Aorta (tissue), 5 donors: ENCODE data around the gene IFT25. TPM values are rescaled to one million over a fixed set of nuclear protein-coding genes. Genes with fewer than 3 reads are reported as not detected.

Experiments used
- ATAC-seq: fragments of 200-7000 bp; cut with Tn5 transposase; one replicate; pipeline ENCODE4 v1.9.1; 2022; ENCODE audit warnings: moderate library complexity; ENCODE audit not compliant: low FRiP score
- DNase-seq, 2 donors: peaks; one replicate each; pipeline ENCODE4 v3.0.0-alpha.2; 2020
- H3K27ac ChIP-seq, 2 donors: one replicate each; pipeline ENCODE4 v1.5.1; 2013; ENCODE audit warnings: low read length in 2 of 2, mild to moderate bottlenecking in 2 of 2, moderate library complexity in 2 of 2, control low read depth in 1 of 2, inconsistent platforms in 1 of 2, low read depth in 1 of 2
- H3K27me3 ChIP-seq, 2 donors: one replicate each; pipeline ENCODE4 v1.6.1; 2013; ENCODE audit warnings: control low read depth in 1 of 2, low read length in 1 of 2, mild to moderate bottlenecking in 1 of 2, moderate library complexity in 1 of 2; ENCODE audit not compliant: insufficient read depth in 2 of 2, control insufficient read depth in 1 of 2
- H3K36me3 ChIP-seq, 2 donors: one replicate each; pipeline ENCODE4 v1.6.1; 2013; ENCODE audit warnings: control low read depth in 1 of 2, low read length in 1 of 2, mild to moderate bottlenecking in 1 of 2; ENCODE audit not compliant: insufficient read depth in 2 of 2, control insufficient read depth in 1 of 2
- H3K4me1 ChIP-seq, 2 donors: one replicate each; pipeline ENCODE4 v1.6.1; 2013; ENCODE audit warnings: low read length in 2 of 2, control low read depth in 1 of 2, mild to moderate bottlenecking in 1 of 2, moderate library complexity in 1 of 2; ENCODE audit not compliant: insufficient read depth in 2 of 2, control insufficient read depth in 1 of 2
- H3K4me3 ChIP-seq, 2 donors: one replicate each; pipeline ENCODE4 v1.5.1; 2013; ENCODE audit warnings: low read length in 2 of 2, control low read depth in 1 of 2, mild to moderate bottlenecking in 1 of 2
- H3K9me3 ChIP-seq: one replicate; pipeline ENCODE4 v1.6.1; 2013; ENCODE audit warnings: mild to moderate bottlenecking, low read length; ENCODE audit not compliant: control insufficient read depth
- WGBS, 2 donors: extraction: QIAGEN DNeasy Blood & Tissue Kit; methylation state at CpG; one replicate each; pipeline ENCODE4 v1.1.7; 2013; 5-methylcytosine and 5-hydroxymethylcytosine counted together
- intact Hi-C, 2 donors: fragments of 100-400 bp; cut with DNase I; formaldehyde crosslinking; loops; one replicate each; pipeline versions ENCODE4 v1.14.2 to v1.15.0; 2022
- polyA plus RNA-seq, 2 donors: library from polyadenylated mRNA; stranded (reverse); fragments of 200-250 nt; gene quantifications; one replicate each; pipeline ENCODE4 v1.2.3, GENCODE V29; 2013
- total RNA-seq, 2 donors: library from RNA; stranded (reverse); fragmentation: NEBNext Ultra II Directional; extraction: Animal tissue kit (Norgen Biotek cat#: 25700); gene quantifications; one replicate each; pipeline ENCODE4 v1.2.1, GENCODE V29; 2021
- donor health status: healthy with polysubstance abuse.
- donor health status: Bipolar disorder and iron deficiency.
- donor health status: DM: no; HTN: no; CAD: no.
- donor health status: DM: no; HTN: no; CAD: no.
- donor health status: DM: yes; HTN: yes; CAD: no.

Gene IFT25
- total and polyA plus RNA-seq, 4 donors, result 14.8 to 39.5 (median 27.1) TPM

DNA sequence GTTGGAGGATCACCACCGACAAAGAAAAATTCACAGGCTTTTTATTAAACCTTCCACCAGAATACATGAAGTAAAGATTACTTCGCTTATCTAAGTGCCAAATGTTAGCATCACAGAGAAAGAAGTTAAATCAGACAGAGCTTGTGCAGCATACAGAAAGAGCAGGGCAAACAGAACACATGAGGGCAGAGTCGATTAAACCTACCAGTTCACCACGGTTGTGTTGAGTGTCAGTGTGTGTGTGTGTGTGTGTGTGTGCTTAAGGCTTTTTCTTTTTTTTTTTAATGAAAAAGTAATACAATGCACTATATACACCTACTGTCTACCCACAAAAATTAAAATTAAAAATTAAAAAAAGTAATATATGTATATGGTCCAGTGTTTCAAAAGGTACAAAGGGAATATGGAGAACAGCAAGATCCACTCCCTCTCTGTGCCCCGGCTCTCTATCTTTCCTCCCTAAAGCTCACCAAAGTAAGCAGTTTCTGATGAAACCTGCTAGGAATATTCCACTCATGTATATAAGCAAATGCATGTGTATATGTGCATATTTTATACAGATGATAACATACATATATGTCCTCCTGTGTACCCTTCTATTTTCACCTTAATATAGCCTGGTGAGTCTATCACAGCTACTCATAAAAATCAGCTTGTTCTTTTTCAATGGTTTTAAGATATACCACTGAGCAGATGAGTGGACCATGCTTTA, 73.6 kb downstream of the IFT25 start:
- H3K36me3 ChIP-seq, result peaks cover 2 to 9% of the 10 kb centered on the region in 2 donors
- no peak overlapping the region for H3K4me3 ChIP-seq
- H3K27me3 ChIP-seq, result no peaks in the 10 kb centered on the region
- ATAC-seq (no peak), DNase-seq (no peak)
- H3K27ac ChIP-seq, result no peak overlapping the region
- intact Hi-C loops, result loop anchor here in 1 of 2 donors (10.0 kb wide), 1 partner anchor 193 kb away; no protein-coding TSS in a partner anchor
- no peaks in the 10 kb centered on the region for H3K9me3 ChIP-seq
- 74 to 86% methylated on average over 5 of the region's 5 CpGs for WGBS, 2 donors
- no peaks in the 10 kb centered on the region for H3K4me1 ChIP-seq

Other genes with a start within 250 kb of the IFT25 start
- gene GLIS1, start 206.5 kb downstream of the IFT25 start, total RNA-seq, result under 1 TPM; 0.19 to 0.81 TPM
- gene GLIS1, start 206.5 kb downstream of the IFT25 start, polyA plus RNA-seq, result 1 to 10 TPM in 1 of 2 donors, under 1 TPM in 1; 0.50 to 1.8 TPM
- gene NDC1, start 107.4 kb downstream of the IFT25 start, total RNA-seq, result 1 to 10 TPM; 6.8 to 6.9 TPM
- gene NDC1, start 107.4 kb downstream of the IFT25 start, polyA plus RNA-seq, result 1 to 10 TPM; 2.6 to 3.3 TPM
- 10 to 100 TPM; 17.7 to 23.4 TPM for gene YIPF1, start 55.9 kb downstream of the IFT25 start, total RNA-seq
- gene YIPF1, start 55.9 kb downstream of the IFT25 start, polyA plus RNA-seq, result 10 to 100 TPM; 15.8 to 18.9 TPM
- gene DIO1, start 51.5 kb downstream of the IFT25 start, total RNA-seq, result not detected
- gene DIO1, start 51.5 kb downstream of the IFT25 start, polyA plus RNA-seq, result not detected
- 10 to 100 TPM; 18.7 to 26.2 TPM for gene LRRC42, start 651 bp upstream of the IFT25 start, total RNA-seq
- gene LRRC42, start 651 bp upstream of the IFT25 start, polyA plus RNA-seq, result 10 to 100 TPM; 11.4 to 14.8 TPM
- not detected for gene LDLRAD1, start 72.5 kb upstream of the IFT25 start, total RNA-seq
- not detected for gene LDLRAD1, start 72.5 kb upstream of the IFT25 start, polyA plus RNA-seq
- 100 to 1,000 TPM; 294 to 356 TPM for gene TMEM59, start 107.5 kb upstream of the IFT25 start, total RNA-seq
- gene TMEM59, start 107.5 kb upstream of the IFT25 start, polyA plus RNA-seq, result 100 to 1,000 TPM; 266 to 317 TPM
- gene TCEANC2, start 107.9 kb upstream of the IFT25 start, total RNA-seq, result 1 to 10 TPM; 3.5 to 7.0 TPM
- 1 to 10 TPM; 2.6 TPM for gene TCEANC2, start 107.9 kb upstream of the IFT25 start, polyA plus RNA-seq
- gene CDCP2, start 207.3 kb upstream of the IFT25 start, total RNA-seq, result under 1 TPM; 0.21 to 0.32 TPM
- gene CDCP2, start 207.3 kb upstream of the IFT25 start, polyA plus RNA-seq, result not detected